Glutamatergic neuron (in vitro differentiated cells): ENCODE measurements around the gene ERLIN1. TPM values are rescaled to one million over a fixed set of nuclear protein-coding genes. Genes with fewer than 3 reads are reported as not detected.

Source experiments
- DNase-seq: peaks from one replicate; pipeline ENCODE4 v3.0.0; 2022
- H3K27ac Mint-ChIP-seq: one replicate; pipeline ENCODE4 v1.8.0; 2020; ENCODE audit warnings: mild to moderate bottlenecking, mixed read lengths, inconsistent platforms; ENCODE audit not compliant: unreplicated experiment
- H3K27me3 Mint-ChIP-seq: one replicate; pipeline ENCODE4 v1.8.0; 2020; ENCODE audit warnings: mild to moderate bottlenecking, moderate library complexity, mixed read lengths, inconsistent platforms; ENCODE audit not compliant: unreplicated experiment
- H3K36me3 Mint-ChIP-seq: one replicate; pipeline ENCODE4 v1.8.0; 2020; ENCODE audit warnings: mild to moderate bottlenecking, mixed read lengths, inconsistent platforms; ENCODE audit not compliant: unreplicated experiment
- H3K4me1 Mint-ChIP-seq: one replicate; pipeline ENCODE4 v1.8.0; 2020; ENCODE audit warnings: mild to moderate bottlenecking, low read depth, mixed read lengths, inconsistent platforms; ENCODE audit not compliant: unreplicated experiment
- H3K4me3 Mint-ChIP-seq: one replicate; pipeline ENCODE4 v1.8.0; 2020; ENCODE audit warnings: mild to moderate bottlenecking, mixed read lengths, inconsistent platforms; ENCODE audit not compliant: unreplicated experiment
- H3K9me3 Mint-ChIP-seq: one replicate; pipeline ENCODE4 v1.8.0; 2020; ENCODE audit warnings: mild to moderate bottlenecking, moderate library complexity, mixed read lengths, inconsistent platforms; ENCODE audit not compliant: unreplicated experiment
- CTCF ChIP-seq: fragments of 200-600 bp; sonication (generic); IDR thresholded peaks from one replicate; pipeline ENCODE4 v1.5.0; 2021; ENCODE audit not compliant: partially characterized antibody, unreplicated experiment
- total RNA-seq: library from RNA; stranded (reverse); fragmentation: NEBNext Ultra II Directional; extraction: Animal tissue kit (Norgen Biotek cat#: 25700); gene quantifications from one replicate; pipeline ENCODE4 v1.2.1, GENCODE V29; 2021; ENCODE audit not compliant: unreplicated experiment

ERLIN1 gene
- total RNA-seq, 1 donor from 2014 or later, result 7.6 TPM

GRCh38 chr10:100114460-100114859, 71.4 kb downstream of the ERLIN1 start:
- Mint-ChIP-seq H3K36me3 (no peaks in the 10 kb centered on the region), H3K9me3 (peaks cover 1% of the 10 kb centered on the region), H3K27me3 (no peaks in the 10 kb centered on the region), H3K4me1 (peaks cover 2% of the 10 kb centered on the region), H3K27ac (no peak overlapping the region), H3K4me3 (no peak overlapping the region)
- DNase-seq, result no peak
- no peak for TF ChIP-seq CTCF

GRCh38 chr10:100109670-100110069, 76.2 kb downstream of the ERLIN1 start:
- no peaks in the 10 kb centered on the region for H3K4me1 Mint-ChIP-seq
- no peak overlapping the region for H3K4me3 Mint-ChIP-seq
- H3K9me3 Mint-ChIP-seq, result peaks cover 1% of the 10 kb centered on the region
- H3K36me3 Mint-ChIP-seq, result no peaks in the 10 kb centered on the region
- no peak for TF ChIP-seq CTCF
- DNase-seq, result no peak
- H3K27me3 Mint-ChIP-seq, result no peaks in the 10 kb centered on the region
- no peak overlapping the region for H3K27ac Mint-ChIP-seq

- Mint-ChIP-seq H3K4me3 (no peak overlapping the region), H3K9me3 (peaks cover 1% of the 10 kb centered on the region), H3K36me3 (peaks cover 5% of the 10 kb centered on the region), H3K4me1 (no peaks in the 10 kb centered on the region), H3K27me3 (no peaks in the 10 kb centered on the region), H3K27ac (no peak overlapping the region)
- DNase-seq, result no peak
- no peak for TF ChIP-seq CTCF
These were observed 79.0 kb downstream of the ERLIN1 start for GRCh38 chr10:100106865-100107264.

- Mint-ChIP-seq H3K4me1 (no peaks in the 10 kb centered on the region), H3K27ac (no peak overlapping the region), H3K36me3 (peaks cover 5% of the 10 kb centered on the region), H3K27me3 (peaks cover 1% of the 10 kb centered on the region), H3K4me3 (no peak overlapping the region), H3K9me3 (no peaks in the 10 kb centered on the region)
- no peak for DNase-seq
- TF ChIP-seq CTCF, result no peak
These were observed 81.5 kb downstream of the ERLIN1 start for GRCh38 chr10:100104300-100104699.

GRCh38 chr10:100103581-100103980, 82.2 kb downstream of the ERLIN1 start:
- DNase-seq, result no peak
- Mint-ChIP-seq H3K4me3 (no peak overlapping the region), H3K9me3 (no peaks in the 10 kb centered on the region), H3K4me1 (no peaks in the 10 kb centered on the region), H3K27ac (no peak overlapping the region), H3K27me3 (peaks cover 1% of the 10 kb centered on the region), H3K36me3 (peaks cover 5% of the 10 kb centered on the region)
- no peak for TF ChIP-seq CTCF
